ENCODE measurements around the gene SIGLECL1. TPM values are rescaled to one million over a fixed set of nuclear protein-coding genes. Genes with fewer than 3 reads are reported as not detected.

SIGLECL1 gene
- total and polyA plus RNA-seq, 9 of the 15 experiments (the other 6 are each of a cell fraction or from before 2014, with no cell fraction given), result not detected

DNA sequence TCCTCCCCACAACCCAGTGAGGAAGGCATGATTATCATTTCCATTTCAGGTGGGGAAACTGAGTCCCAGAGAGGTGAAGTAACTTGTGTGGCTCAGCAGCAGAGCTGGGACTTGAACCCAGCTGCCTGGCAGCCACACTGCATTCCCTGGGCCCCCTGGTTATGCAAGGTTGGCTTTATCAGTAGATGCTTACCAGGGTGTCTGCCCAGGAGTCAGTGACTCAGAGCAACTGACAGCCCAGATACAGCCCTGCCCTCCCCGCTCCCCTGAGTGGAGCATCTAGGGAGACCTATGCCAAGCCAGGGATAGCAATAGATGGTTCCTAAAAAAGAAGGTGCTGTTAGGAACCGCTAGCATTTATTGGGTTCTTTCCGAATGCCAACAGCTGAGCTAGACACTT is 66.5 kb downstream of the SIGLECL1 start:
- ChIA-PET CTCF (ENCODE audit: low intra/inter-chr PET ratio) (no interaction called here), POLR2A (interaction anchor here (0.7 kb wide), 1 partner anchor 308 kb away, joined by 3 read pairs; no protein-coding TSS in a partner anchor)
- Histone ChIP-seq H3K4me1 (replicated peaks in 1 of 2; ENCODE audit: control insufficient read depth in 2 of 2, insufficient read depth in 2 of 2, low read length in 2 of 2) (peaks cover 0 to 15% of the 10 kb centered on the region in 2 experiments; a peak in 3 of 5 replicates), H3K9ac (ENCODE audit: insufficient read depth in 1 of 2, low read depth in 2 of 2, low read length in 2 of 2) (no peak overlapping the region), H3K27me3 (ENCODE audit: control insufficient read depth in 2 of 2, insufficient read depth in 2 of 2, low read length in 2 of 2) (peaks cover 13 to 57% of the 10 kb centered on the region in 2 experiments; a peak in 4 of 5 replicates), H3K27ac (ENCODE audit: extremely low read depth, low read depth, low read length) (no peak overlapping the region), H3K9me1 (ENCODE audit: control insufficient read depth, insufficient read depth, low read length) (no peaks in the 10 kb centered on the region), H3K36me3 (ENCODE audit: control insufficient read depth, insufficient read depth, low read length) (no peaks in the 10 kb centered on the region), H4K20me1 (replicated peaks; ENCODE audit: control insufficient read depth, insufficient read depth, low read length) (peaks cover 6% of the 10 kb centered on the region; the same call in 1 of the 2 replicates), H3K9me3 (replicated peaks; ENCODE audit: control insufficient read depth, insufficient read depth, low read depth, low read length) (no peaks in the 10 kb centered on the region; the same call in 1 of the 2 replicates), H3K79me2 (ENCODE audit: control insufficient read depth, insufficient read depth, low read length) (no peaks in the 10 kb centered on the region), H3K4me2 (ENCODE audit: insufficient read depth, low read length) (no peak overlapping the region), H3K4me3 (no peak overlapping the region), H2AFZ (ENCODE audit: low read depth, low read length) (no peak overlapping the region)
- TF ChIP-seq PHF21A (IDR thresholded peaks at IDR 0.05; ENCODE audit: borderline replicate concordance, low read depth), result no peak
- TF ChIP-seq, protein P1, sequence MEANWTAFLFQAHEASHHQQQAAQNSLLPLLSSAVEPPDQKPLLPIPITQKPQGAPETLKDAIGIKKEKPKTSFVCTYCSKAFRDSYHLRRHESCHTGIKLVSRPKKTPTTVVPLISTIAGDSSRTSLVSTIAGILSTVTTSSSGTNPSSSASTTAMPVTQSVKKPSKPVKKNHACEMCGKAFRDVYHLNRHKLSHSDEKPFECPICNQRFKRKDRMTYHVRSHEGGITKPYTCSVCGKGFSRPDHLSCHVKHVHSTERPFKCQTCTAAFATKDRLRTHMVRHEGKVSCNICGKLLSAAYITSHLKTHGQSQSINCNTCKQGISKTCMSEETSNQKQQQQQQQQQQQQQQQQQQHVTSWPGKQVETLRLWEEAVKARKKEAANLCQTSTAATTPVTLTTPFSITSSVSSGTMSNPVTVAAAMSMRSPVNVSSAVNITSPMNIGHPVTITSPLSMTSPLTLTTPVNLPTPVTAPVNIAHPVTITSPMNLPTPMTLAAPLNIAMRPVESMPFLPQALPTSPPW (CRISPR knock-in tag; IDR thresholded peaks at IDR 0.05), result 0 out of 2 replicates have a peak, but pooled peaks have one; percentile 27
- TF ChIP-seq, protein P2, sequence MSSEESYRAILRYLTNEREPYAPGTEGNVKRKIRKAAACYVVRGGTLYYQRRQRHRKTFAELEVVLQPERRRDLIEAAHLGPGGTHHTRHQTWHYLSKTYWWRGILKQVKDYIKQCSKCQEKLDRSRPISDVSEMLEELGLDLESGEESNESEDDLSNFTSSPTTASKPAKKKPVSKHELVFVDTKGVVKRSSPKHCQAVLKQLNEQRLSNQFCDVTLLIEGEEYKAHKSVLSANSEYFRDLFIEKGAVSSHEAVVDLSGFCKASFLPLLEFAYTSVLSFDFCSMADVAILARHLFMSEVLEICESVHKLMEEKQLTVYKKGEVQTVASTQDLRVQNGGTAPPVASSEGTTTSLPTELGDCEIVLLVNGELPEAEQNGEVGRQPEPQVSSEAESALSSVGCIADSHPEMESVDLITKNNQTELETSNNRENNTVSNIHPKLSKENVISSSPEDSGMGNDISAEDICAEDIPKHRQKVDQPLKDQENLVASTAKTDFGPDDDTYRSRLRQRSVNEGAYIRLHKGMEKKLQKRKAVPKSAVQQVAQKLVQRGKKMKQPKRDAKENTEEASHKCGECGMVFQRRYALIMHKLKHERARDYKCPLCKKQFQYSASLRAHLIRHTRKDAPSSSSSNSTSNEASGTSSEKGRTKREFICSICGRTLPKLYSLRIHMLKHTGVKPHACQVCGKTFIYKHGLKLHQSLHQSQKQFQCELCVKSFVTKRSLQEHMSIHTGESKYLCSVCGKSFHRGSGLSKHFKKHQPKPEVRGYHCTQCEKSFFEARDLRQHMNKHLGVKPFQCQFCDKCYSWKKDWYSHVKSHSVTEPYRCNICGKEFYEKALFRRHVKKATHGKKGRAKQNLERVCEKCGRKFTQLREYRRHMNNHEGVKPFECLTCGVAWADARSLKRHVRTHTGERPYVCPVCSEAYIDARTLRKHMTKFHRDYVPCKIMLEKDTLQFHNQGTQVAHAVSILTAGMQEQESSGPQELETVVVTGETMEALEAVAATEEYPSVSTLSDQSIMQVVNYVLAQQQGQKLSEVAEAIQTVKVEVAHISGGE (CRISPR knock-in tag; IDR thresholded peaks at IDR 0.05), result no peak
- TF ChIP-seq ZNF3 (CRISPR knock-in tag; IDR thresholded peaks at IDR 0.05), result 0 out of 2 replicates have a peak, but pooled peaks have one; percentile 36
- intact Hi-C loops (cut with micrococcal nuclease) (no loop called here), in situ Hi-C loops (cut with MboI) (no loop called here)
- no peak for ATAC-seq
- FAIRE-seq, result no peak
- no peak for DNase-seq (ENCODE audit: extremely low read depth in 1 of 4, low spot score in 3 of 4)
- no TSS peak for BruUV-seq (replicated peaks)
- WGBS (ENCODE audit: insufficient coverage, low coverage, missing lambda C conversion rate), result 0% methylated on average over 2 of the region's 3 CpGs
